Osteocyte (in vitro differentiated cells): ENCODE data around the gene PDCD1. TPM values are rescaled to one million over a fixed set of nuclear protein-coding genes. Genes with fewer than 3 reads are reported as not detected.

Source experiments
- DNase-seq: peaks from one replicate; pipeline ENCODE4 v3.0.0; 2021; ENCODE audit warnings: mixed read lengths; ENCODE audit not compliant: unreplicated experiment; ENCODE audit errors: extremely low spot score
- H3K27ac Mint-ChIP-seq: one replicate; pipeline ENCODE4 v1.8.0; 2021; ENCODE audit warnings: mild to moderate bottlenecking, mixed read lengths; ENCODE audit not compliant: unreplicated experiment
- H3K27me3 Mint-ChIP-seq: one replicate; pipeline ENCODE4 v1.8.0; 2021; ENCODE audit warnings: mixed read lengths; ENCODE audit not compliant: unreplicated experiment
- H3K36me3 Mint-ChIP-seq: one replicate; pipeline ENCODE4 v1.8.0; 2021; ENCODE audit warnings: mixed read lengths; ENCODE audit not compliant: unreplicated experiment
- H3K4me1 Mint-ChIP-seq: one replicate; pipeline ENCODE4 v1.8.0; 2021; ENCODE audit warnings: mixed read lengths; ENCODE audit not compliant: unreplicated experiment
- H3K4me3 Mint-ChIP-seq: one replicate; pipeline ENCODE4 v1.8.0; 2021; ENCODE audit warnings: mild to moderate bottlenecking, moderate library complexity, mixed read lengths; ENCODE audit not compliant: unreplicated experiment
- H3K9me3 Mint-ChIP-seq: one replicate; pipeline ENCODE4 v1.8.0; 2021; ENCODE audit warnings: mixed read lengths; ENCODE audit not compliant: unreplicated experiment
- total RNA-seq: library from RNA; stranded (reverse); gene quantifications from 2 replicates; pipeline ENCODE4 v1.2.1, GENCODE V29; 2021
- TF ChIP-seq, protein P1 (sequence below): fragments of 200-600 bp; sonication (generic); IDR thresholded peaks from 2 replicates; pipeline ENCODE4 v1.5.0; 2021; ENCODE audit warnings: antibody characterized with exemption, mild to moderate bottlenecking, moderate library complexity

The PDCD1 gene
- total RNA-seq, 1 donor from 2014 or later = not detected

DNA sequence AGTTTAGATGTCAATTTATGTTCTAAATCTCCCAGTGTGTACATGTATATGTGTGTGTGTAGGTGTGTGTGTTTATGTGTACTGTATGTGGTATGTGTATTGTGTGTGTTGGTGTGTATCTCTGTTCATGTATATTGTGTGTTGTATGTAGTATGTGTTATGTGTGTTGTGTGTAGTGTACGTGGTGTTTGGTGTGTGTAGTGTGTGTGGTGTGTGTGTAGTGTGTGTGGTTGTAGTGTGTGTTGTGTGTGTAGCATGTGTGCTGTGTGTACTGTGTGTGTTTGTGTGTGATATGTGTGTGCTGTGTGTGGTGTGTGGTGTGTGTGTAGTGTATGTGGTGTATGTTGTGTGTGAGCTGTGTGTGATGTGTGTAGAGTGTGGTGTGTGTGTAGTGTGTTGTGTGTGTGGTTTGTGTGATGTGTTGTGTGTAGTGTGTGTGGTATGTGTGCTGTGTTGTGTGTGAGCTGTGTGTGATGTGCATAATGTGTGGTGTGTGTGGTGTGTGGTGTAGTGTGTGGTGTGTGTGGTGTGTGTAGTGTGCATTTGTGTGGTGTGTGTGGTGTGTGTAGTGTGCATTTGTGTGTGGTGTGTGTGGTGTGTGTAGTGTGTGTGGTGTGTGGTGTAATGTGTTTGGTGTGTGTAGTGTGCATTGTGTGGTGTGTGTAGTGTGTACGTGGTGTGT lies 5.6 kb upstream of the PDCD1 start:
- TF ChIP-seq, protein P1, sequence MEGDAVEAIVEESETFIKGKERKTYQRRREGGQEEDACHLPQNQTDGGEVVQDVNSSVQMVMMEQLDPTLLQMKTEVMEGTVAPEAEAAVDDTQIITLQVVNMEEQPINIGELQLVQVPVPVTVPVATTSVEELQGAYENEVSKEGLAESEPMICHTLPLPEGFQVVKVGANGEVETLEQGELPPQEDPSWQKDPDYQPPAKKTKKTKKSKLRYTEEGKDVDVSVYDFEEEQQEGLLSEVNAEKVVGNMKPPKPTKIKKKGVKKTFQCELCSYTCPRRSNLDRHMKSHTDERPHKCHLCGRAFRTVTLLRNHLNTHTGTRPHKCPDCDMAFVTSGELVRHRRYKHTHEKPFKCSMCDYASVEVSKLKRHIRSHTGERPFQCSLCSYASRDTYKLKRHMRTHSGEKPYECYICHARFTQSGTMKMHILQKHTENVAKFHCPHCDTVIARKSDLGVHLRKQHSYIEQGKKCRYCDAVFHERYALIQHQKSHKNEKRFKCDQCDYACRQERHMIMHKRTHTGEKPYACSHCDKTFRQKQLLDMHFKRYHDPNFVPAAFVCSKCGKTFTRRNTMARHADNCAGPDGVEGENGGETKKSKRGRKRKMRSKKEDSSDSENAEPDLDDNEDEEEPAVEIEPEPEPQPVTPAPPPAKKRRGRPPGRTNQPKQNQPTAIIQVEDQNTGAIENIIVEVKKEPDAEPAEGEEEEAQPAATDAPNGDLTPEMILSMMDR = no peak
- peaks cover 11% of the 10 kb centered on the region for H3K27me3 Mint-ChIP-seq
- H3K36me3 Mint-ChIP-seq = no peaks in the 10 kb centered on the region
- no peak overlapping the region for H3K4me3 Mint-ChIP-seq
- peaks cover 1% of the 10 kb centered on the region for H3K4me1 Mint-ChIP-seq
- DNase-seq = no peak
- H3K9me3 Mint-ChIP-seq = no peaks in the 10 kb centered on the region
- H3K27ac Mint-ChIP-seq = no peak overlapping the region

GRCh38 chr2:241863536-241863954 lies 4.9 kb upstream of the PDCD1 start:
- Mint-ChIP-seq H3K4me1 (peaks cover 1% of the 10 kb centered on the region), H3K27me3 (peaks cover 11% of the 10 kb centered on the region), H3K4me3 (no peak overlapping the region), H3K27ac (no peak overlapping the region), H3K36me3 (no peaks in the 10 kb centered on the region), H3K9me3 (no peaks in the 10 kb centered on the region)
- DNase-seq = no peak
- TF ChIP-seq, protein P1 = no peak

DNA sequence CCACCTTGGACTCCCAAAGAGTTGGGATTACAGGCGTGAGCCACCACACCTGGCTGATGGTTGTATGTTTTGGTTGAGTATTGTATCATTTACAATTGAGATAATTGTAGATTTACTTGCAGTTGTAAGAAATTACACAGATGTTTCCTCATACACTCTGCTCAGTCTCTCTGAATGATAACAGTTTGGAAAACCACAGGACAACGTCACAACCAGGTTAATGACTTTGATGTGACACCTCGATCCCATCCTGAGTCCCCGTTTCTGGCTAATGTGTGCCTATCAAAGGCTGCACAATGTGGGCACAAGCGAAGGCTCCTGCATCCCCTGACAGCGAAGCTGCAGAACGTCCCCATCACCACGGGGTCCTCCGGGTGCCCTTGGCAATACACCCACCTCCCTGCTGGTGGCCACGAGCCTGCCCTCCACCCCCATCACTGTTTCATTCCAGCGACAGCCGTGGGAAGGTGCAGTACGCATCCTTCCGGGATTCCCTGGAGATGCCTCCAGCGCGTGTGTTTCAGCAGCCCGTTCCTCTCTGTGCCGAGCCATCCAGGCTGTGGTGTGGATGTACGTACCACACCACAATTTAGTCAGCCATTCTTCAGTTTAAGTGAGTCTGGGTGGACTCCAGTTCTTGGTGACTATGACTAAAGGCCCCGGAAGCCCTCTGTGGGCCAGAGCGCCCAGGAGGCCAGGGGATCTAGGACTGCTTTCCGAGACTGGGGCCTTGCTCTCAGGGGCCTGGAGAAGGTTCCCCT lies 4.3 kb upstream of the PDCD1 start:
- Mint-ChIP-seq H3K4me3 (no peak overlapping the region), H3K9me3 (no peaks in the 10 kb centered on the region), H3K36me3 (no peaks in the 10 kb centered on the region), H3K27me3 (peaks cover 11% of the 10 kb centered on the region), H3K27ac (no peak overlapping the region), H3K4me1 (peaks cover 1% of the 10 kb centered on the region)
- no peak for DNase-seq
- TF ChIP-seq, protein P1 = no peak

DNA sequence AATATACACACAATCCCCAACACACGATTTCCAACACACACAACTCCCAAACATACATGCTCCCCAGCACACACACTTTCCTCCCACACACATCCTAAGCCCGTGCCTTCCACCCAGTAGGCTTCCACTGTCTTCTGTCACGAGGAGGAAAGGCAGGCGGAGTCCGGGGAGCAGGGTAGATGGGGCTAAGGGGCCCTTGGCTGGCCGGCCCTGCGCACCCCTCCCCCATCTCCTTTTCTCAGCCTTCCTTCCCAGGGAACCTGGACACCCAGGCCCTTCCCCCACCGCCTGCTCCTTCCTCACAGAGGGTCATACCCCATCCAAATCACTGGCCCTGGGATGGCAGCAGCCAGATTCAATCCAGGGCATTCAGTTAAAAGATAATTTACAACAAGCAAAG lies 3.4 kb upstream of the PDCD1 start:
- TF ChIP-seq, protein P1 = no peak
- Mint-ChIP-seq H3K4me1 (peaks cover 1% of the 10 kb centered on the region), H3K27me3 (peaks cover 11% of the 10 kb centered on the region), H3K36me3 (no peaks in the 10 kb centered on the region), H3K27ac (no peak overlapping the region), H3K4me3 (no peak overlapping the region), H3K9me3 (no peaks in the 10 kb centered on the region)
- no peak for DNase-seq

GRCh38 chr2:241861264-241861663 lies 2.6 kb upstream of the PDCD1 start:
- TF ChIP-seq, protein P1 = no peak
- Mint-ChIP-seq H3K4me1 (peaks cover 1% of the 10 kb centered on the region), H3K9me3 (no peaks in the 10 kb centered on the region), H3K36me3 (no peaks in the 10 kb centered on the region), H3K27ac (no peak overlapping the region), H3K4me3 (no peak overlapping the region), H3K27me3 (peaks cover 11% of the 10 kb centered on the region)
- no peak for DNase-seq
